HFF-Myc (cell line): ENCODE measurements around the gene FAIM2.

Experiments used
- DNase-seq: peaks from one replicate; pipeline ENCODE4 v3.0.0-alpha.2; 2011; ENCODE audit warnings: low read depth; ENCODE audit errors: extremely low read depth
- H3K4me3 ChIP-seq: replicated peaks from 2 replicates; pipeline ENCODE4 v1.5.1; 2011; ENCODE audit warnings: low read depth, mild to moderate bottlenecking, control low read depth, low read length
- CTCF ChIP-seq: IDR thresholded peaks from 2 replicates; pipeline ENCODE4 v1.5.1; 2012; ENCODE audit warnings: mild to moderate bottlenecking, low read depth, low read length, control low read depth; ENCODE audit errors: missing control alignments

FAIM2 gene

GRCh38 chr12:49924628-49925246, 21.0 kb upstream of the FAIM2 start:
- no peak for TF ChIP-seq CTCF
- DNase-seq: no peak

GRCh38 chr12:49923880-49924556, 20.3 kb upstream of the FAIM2 start:
- no peak for DNase-seq
- TF ChIP-seq CTCF: no peak
- no peak overlapping the region for H3K4me3 ChIP-seq

More at GRCh38 chr12:49924628-49925246, 21.0 kb upstream of the FAIM2 start:
- H3K4me3 ChIP-seq: no peak overlapping the region

- no peak for DNase-seq
- TF ChIP-seq CTCF: no peak
- H3K4me3 ChIP-seq: no peak overlapping the region
These were observed 19.4 kb upstream of the FAIM2 start for GRCh38 chr12:49923035-49923644.

- no peak for DNase-seq
- TF ChIP-seq CTCF: no peak
- no peak overlapping the region for H3K4me3 ChIP-seq
These were observed 18.8 kb upstream of the FAIM2 start for GRCh38 chr12:49922349-49923034.

GRCh38 chr12:49921936-49922335, 18.2 kb upstream of the FAIM2 start:
- no peak overlapping the region for H3K4me3 ChIP-seq
- TF ChIP-seq CTCF: no peak
- DNase-seq: no peak

GRCh38 chr12:49921299-49921698, 17.6 kb upstream of the FAIM2 start:
- DNase-seq: no peak
- no peak overlapping the region for H3K4me3 ChIP-seq
- no peak for TF ChIP-seq CTCF
